ENCODE results near the gene GPC6. TPM values are rescaled to one million over a fixed set of nuclear protein-coding genes. Genes with fewer than 3 reads are reported as not detected.

Gene GPC6
- total and polyA plus RNA-seq, 12 donors, result 0.15 to 5.4 (median 2.5) TPM

DNA sequence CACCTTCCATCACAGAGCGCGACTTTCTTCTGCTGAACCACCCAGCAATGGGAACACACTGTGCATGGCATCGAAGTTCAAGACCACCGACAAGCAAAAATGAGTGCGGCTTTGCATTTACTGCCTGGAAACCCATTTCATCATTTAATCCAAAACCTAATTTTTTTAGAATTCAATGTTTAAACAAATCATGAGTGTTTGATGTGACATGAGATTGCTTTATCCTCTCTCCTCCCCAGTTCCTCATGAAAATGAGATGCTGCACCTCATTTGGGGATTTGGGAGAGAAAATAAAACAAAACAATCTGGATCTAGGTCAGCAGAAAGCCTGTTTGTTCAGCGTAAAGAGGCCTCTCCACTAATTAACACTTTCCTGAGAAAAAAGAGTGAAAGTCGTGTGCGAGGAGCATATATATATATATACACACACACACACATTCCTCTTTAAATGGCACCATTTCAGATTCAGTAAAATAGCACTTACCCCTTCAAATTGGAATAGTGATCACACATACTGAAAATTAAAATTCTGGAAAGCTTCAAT is 1126.6 kb downstream of the GPC6 start:
- Histone ChIP-seq H3K27me3 (no peaks in the 10 kb centered on the region), H3K27ac (no peak overlapping the region), H3K4me3 (no peak overlapping the region), H3K4me1 (peaks cover 0 to 5% (median 0%) of the 10 kb centered on the region in 9 donors), H3K9me3 (no peaks in the 10 kb centered on the region), H3K36me3 (no peaks in the 10 kb centered on the region)
- intact Hi-C loops (cut with DNase I), result no loop called here
- TF ChIP-seq, protein P1, sequence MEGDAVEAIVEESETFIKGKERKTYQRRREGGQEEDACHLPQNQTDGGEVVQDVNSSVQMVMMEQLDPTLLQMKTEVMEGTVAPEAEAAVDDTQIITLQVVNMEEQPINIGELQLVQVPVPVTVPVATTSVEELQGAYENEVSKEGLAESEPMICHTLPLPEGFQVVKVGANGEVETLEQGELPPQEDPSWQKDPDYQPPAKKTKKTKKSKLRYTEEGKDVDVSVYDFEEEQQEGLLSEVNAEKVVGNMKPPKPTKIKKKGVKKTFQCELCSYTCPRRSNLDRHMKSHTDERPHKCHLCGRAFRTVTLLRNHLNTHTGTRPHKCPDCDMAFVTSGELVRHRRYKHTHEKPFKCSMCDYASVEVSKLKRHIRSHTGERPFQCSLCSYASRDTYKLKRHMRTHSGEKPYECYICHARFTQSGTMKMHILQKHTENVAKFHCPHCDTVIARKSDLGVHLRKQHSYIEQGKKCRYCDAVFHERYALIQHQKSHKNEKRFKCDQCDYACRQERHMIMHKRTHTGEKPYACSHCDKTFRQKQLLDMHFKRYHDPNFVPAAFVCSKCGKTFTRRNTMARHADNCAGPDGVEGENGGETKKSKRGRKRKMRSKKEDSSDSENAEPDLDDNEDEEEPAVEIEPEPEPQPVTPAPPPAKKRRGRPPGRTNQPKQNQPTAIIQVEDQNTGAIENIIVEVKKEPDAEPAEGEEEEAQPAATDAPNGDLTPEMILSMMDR (IDR thresholded peaks at IDR 0.05), result no peak
- no peak for ATAC-seq
- no peak for DNase-seq
- 92 to 95% methylated on average over 8 of the region's 8 CpGs for WGBS, 2 donors

DNA sequence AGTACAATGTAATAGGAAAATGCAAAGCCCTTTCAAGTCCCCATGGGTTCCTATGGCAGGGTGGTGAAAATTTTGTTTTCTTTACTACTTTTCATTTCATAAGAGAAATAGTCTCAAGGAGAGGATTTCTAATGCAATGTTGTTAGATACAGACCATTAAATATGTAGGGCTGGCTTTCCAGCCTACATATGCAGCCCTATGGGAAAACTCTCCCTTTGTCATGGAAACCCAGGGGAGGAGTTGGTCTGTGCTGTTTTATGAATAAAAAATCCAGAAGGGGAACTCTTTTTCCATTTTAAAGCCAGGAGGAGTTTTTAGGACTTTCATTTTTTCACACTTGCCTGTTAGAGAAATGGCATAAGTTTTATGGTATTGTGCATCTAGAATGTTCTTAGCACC is 1133.3 kb downstream of the GPC6 start:
- H3K27me3 ChIP-seq, result no peaks in the 10 kb centered on the region
- H3K27ac ChIP-seq, result no peak overlapping the region
- H3K36me3 ChIP-seq, result no peaks in the 10 kb centered on the region
- no peak overlapping the region for H3K4me3 ChIP-seq
- H3K9me3 ChIP-seq, result no peaks in the 10 kb centered on the region
- intact Hi-C loops (cut with DNase I), result no loop called here
- no peak for ATAC-seq
- DNase-seq, result no peak
- TF ChIP-seq, protein P1 (IDR thresholded peaks at IDR 0.05), result no peak
- no peaks in the 10 kb centered on the region for H3K4me1 ChIP-seq

DNA sequence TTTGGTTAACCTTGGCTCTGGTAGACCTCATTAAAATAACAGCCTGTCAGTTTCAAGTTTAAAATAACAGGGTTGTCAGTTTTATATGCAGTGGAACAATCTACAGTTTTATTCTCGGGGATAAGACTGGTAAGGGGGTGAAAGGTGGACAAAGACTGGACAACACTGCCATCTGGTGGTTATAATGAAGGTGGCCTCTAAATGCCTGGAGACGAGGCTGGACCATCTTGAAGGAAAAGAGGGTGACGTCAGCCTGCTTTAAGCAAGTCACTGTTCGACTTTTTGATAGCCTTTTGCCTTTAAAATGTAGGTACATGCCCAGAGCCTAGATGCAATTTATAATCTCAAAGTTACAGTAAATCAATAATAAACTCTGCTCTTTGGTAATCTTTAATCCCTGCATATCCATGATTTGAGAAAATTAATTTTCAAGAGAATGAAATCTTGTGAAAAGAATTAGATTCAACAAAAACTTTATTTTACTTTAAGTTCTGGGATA is 1135.9 kb downstream of the GPC6 start:
- 0 to 2% methylated on average over 4 of the region's 4 CpGs for WGBS, 2 donors
- peak; percentile 75 to 95 (median 82) for ATAC-seq
- Histone ChIP-seq H3K4me3 (no peak overlapping the region), H3K36me3 (no peaks in the 10 kb centered on the region), H3K27me3 (no peaks in the 10 kb centered on the region), H3K27ac (no peak overlapping the region), H3K4me1 (no peaks in the 10 kb centered on the region), H3K9me3 (no peaks in the 10 kb centered on the region)
- TF ChIP-seq, protein P1 (IDR thresholded peaks at IDR 0.05), result peak; percentile 71 to 89 (median 87)
- DNase-seq, result peak in 1 of 2 donors; percentile 67
- intact Hi-C loops (cut with DNase I), result no loop called here

DNA sequence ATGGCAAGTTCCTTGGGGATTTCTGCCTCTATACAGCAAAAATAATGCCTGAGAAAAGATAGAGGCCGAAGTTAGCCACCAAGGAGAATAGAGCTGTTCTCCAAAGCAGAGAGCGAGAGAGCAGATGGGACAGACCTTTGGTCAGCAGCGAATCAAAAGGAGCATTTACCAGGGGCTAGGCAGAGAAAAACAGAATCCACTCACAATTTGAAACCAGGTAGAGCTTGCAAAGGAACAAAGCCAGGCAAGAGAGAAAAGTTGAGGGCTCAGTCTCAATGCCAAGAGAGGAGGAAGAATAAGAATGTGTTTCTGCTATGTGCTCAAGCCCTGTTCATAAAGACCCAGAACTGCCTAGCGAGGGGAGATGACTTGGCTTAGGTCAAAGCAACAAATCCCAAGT is 1140.1 kb downstream of the GPC6 start:
- intact Hi-C loops (cut with DNase I), result no loop called here
- Histone ChIP-seq H3K4me3 (no peak overlapping the region), H3K27ac (no peak overlapping the region), H3K36me3 (no peaks in the 10 kb centered on the region), H3K27me3 (no peaks in the 10 kb centered on the region), H3K4me1 (peaks cover 0 to 11% (median 0%) of the 10 kb centered on the region in 9 donors), H3K9me3 (no peaks in the 10 kb centered on the region)
- 90 to 92% methylated on average over 4 of the region's 4 CpGs for WGBS, 2 donors
- DNase-seq (no peak), ATAC-seq (no peak)
- TF ChIP-seq, protein P1 (IDR thresholded peaks at IDR 0.05), result no peak

All from heart right ventricle (tissue), 16 donors.